ENCODE data around the gene SCARF2.

GRCh38 chr22:20425566-20426258 lies 11.9 kb downstream of the SCARF2 start:
- no peak for TF ChIP-seq E2F4 (CRISPR knock-in tag; IDR thresholded peaks at IDR 0.05; ENCODE audit: borderline replicate concordance, low read depth)
- TF ChIP-seq, protein P1, sequence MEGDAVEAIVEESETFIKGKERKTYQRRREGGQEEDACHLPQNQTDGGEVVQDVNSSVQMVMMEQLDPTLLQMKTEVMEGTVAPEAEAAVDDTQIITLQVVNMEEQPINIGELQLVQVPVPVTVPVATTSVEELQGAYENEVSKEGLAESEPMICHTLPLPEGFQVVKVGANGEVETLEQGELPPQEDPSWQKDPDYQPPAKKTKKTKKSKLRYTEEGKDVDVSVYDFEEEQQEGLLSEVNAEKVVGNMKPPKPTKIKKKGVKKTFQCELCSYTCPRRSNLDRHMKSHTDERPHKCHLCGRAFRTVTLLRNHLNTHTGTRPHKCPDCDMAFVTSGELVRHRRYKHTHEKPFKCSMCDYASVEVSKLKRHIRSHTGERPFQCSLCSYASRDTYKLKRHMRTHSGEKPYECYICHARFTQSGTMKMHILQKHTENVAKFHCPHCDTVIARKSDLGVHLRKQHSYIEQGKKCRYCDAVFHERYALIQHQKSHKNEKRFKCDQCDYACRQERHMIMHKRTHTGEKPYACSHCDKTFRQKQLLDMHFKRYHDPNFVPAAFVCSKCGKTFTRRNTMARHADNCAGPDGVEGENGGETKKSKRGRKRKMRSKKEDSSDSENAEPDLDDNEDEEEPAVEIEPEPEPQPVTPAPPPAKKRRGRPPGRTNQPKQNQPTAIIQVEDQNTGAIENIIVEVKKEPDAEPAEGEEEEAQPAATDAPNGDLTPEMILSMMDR (IDR thresholded peaks at IDR 0.05) = no peak
- TF ChIP-seq, protein P2, sequence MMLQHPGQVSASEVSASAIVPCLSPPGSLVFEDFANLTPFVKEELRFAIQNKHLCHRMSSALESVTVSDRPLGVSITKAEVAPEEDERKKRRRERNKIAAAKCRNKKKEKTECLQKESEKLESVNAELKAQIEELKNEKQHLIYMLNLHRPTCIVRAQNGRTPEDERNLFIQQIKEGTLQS (CRISPR knock-in tag; conservative IDR thresholded peaks at IDR 0.05) = no peak
- no peak for TF ChIP-seq ATF6 (CRISPR knock-in tag; IDR thresholded peaks at IDR 0.05)
- no peak for TF ChIP-seq CREM (CRISPR knock-in tag; IDR thresholded peaks at IDR 0.05)
- TF ChIP-seq TCF7 (CRISPR knock-in tag; IDR thresholded peaks at IDR 0.05; ENCODE audit: low read depth) = no peak
- TF ChIP-seq ESRRA (CRISPR knock-in tag; IDR thresholded peaks at IDR 0.05; ENCODE audit: borderline replicate concordance) = no peak
- no peak for TF ChIP-seq MAX (CRISPR knock-in tag; IDR thresholded peaks at IDR 0.05)
- TF ChIP-seq ZBTB43 (CRISPR knock-in tag; IDR thresholded peaks at IDR 0.05) = no peak
- no peak for TF ChIP-seq TEAD1 (CRISPR knock-in tag; IDR thresholded peaks at IDR 0.05)
- no peak for TF ChIP-seq ZNF263 (CRISPR knock-in tag; IDR thresholded peaks at IDR 0.05; ENCODE audit: low read depth)
- TF ChIP-seq ETV6 (CRISPR knock-in tag; IDR thresholded peaks at IDR 0.05) = no peak
- no peak for TF ChIP-seq ZNF317 (CRISPR knock-in tag; IDR thresholded peaks at IDR 0.05; ENCODE audit: borderline replicate concordance, low read depth)

All from WTC11 (cell line).